Rectal smooth muscle tissue (tissue), 1 donor: Measurements from ENCODE around the gene PIK3R2.
"Not testable (repeated sequence)": the region's sequence is repeated elsewhere in the genome, so short reads cannot be mapped to it uniquely, and the experiment has no call there.

ENCODE experiments used
- H3K27ac ChIP-seq: one replicate; pipeline ENCODE4 v1.7.0; 2013; ENCODE audit warnings: low read depth, low read length, inconsistent platforms
- H3K27me3 ChIP-seq: one replicate; pipeline ENCODE4 v1.7.0; 2013; ENCODE audit warnings: low read length; ENCODE audit not compliant: control insufficient read depth, insufficient read depth
- H3K36me3 ChIP-seq: one replicate; pipeline ENCODE4 v1.7.0; 2013; ENCODE audit warnings: low read length; ENCODE audit not compliant: control insufficient read depth, insufficient read depth
- H3K4me1 ChIP-seq: one replicate; pipeline ENCODE4 v1.7.0; 2013; ENCODE audit warnings: low read length; ENCODE audit not compliant: control insufficient read depth, insufficient read depth
- H3K4me3 ChIP-seq: one replicate; pipeline ENCODE4 v1.7.0; 2013; ENCODE audit warnings: low read length
- H3K9ac ChIP-seq: one replicate; pipeline ENCODE4 v1.7.0; 2013; ENCODE audit warnings: low read length

Gene PIK3R2

DNA sequence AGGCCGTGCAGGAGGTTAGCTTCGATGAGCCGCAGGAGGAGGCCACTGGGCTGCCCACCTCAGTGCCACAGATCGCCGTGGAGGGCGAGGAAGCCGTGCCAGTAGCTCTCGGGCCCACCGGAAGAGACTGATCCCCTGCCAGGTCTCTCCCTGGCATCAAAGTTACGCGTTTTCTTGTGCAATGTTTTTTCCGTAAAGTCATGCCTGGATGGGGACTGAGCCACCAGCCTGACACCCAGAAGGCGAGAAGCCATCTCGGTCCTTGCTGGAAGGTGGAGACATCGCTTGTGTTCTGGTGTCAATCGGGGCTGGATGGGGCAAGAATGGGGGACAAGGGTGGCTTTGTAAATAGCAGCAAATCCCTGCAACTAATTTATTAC lies 3.4 kb upstream of the PIK3R2 start:
- H3K4me3 ChIP-seq, result no peak overlapping the region
- H3K4me1 ChIP-seq, result peaks cover 9% of the 10 kb centered on the region
- H3K27ac ChIP-seq, result no peak overlapping the region
- H3K9ac ChIP-seq, result no peak overlapping the region
- no peaks in the 10 kb centered on the region for H3K27me3 ChIP-seq
- H3K36me3 ChIP-seq, result peaks cover 14% of the 10 kb centered on the region

GRCh38 chr19:18150776-18151624 lies 2.0 kb upstream of the PIK3R2 start:
- Histone ChIP-seq H3K36me3 (peaks cover 7% of the 10 kb centered on the region), H3K27ac (no peak overlapping the region), H3K27me3 (no peaks in the 10 kb centered on the region), H3K4me3 (no peak overlapping the region), H3K9ac (no peak overlapping the region), H3K4me1 (peaks cover 9% of the 10 kb centered on the region)

DNA sequence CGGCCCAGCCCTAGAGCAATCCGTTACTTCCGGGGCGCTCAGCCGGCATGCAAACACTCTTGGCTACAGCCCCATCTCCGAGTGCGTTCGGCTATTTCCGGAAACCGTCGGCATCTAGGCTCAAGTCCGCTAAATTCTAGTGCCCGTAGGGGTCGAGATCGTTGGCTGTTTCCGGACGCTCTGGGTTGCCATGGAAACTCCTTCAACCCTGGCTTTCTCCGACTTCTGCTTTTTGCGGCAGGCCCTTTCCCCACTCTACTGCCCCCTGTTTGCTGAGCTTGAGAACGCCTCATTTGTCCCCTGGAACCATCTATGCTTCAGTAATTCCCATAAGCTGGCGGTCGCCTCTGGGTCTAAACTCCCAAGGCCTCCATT lies 534 bp upstream of the PIK3R2 start:
- Histone ChIP-seq H3K27me3 (no peaks in the 10 kb centered on the region), H3K4me3 (peak overlapping the region; percentile 88), H3K27ac (peak overlapping the region; percentile 96), H3K36me3 (no peaks in the 10 kb centered on the region), H3K9ac (peak overlapping the region; percentile 96), H3K4me1 (peaks cover 18% of the 10 kb centered on the region)

DNA sequence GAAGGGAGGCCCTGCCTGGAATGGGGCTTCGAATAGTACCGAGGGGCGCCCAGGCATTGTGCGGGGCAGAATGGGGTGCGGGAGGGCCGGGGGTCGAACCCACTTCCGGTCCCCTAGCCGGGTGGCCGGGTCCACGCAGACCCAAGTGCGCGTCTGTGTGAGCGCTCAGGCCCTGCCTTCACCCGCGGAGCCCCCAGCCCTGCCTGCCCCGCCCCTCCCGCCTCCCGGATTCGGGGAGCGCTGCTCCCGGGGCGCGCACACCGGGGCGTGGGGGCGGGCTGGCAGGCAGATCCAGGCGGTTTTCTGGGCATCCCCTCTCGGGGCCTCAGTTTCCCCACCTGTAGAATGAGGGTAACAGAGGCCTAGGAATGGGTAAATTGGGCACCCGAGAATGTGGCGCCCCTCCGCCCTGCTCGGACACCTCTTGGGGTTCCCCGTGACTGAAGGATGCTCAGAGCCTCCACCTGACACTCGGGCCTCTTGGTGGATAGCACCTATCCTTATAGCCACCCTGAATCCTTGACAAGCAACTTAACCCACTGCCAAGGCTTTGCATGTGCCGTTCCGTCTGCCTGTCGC lies 682 bp downstream of the PIK3R2 start:
- Histone ChIP-seq H3K9ac (peak overlapping the region; percentile 70), H3K4me3 (peak overlapping the region; percentile 82), H3K4me1 (peaks cover 20% of the 10 kb centered on the region)

GRCh38 chr19:18155095-18156087 lies 2.4 kb downstream of the PIK3R2 start:
- Histone ChIP-seq H3K9ac (no peak overlapping the region), H3K27ac (peak overlapping the region; percentile 1), H3K27me3 (no peaks in the 10 kb centered on the region), H3K4me1 (peaks cover 20% of the 10 kb centered on the region), H3K4me3 (no peak overlapping the region), H3K36me3 (peaks cover 2% of the 10 kb centered on the region)

More for the DNA sequence above, 682 bp downstream of the PIK3R2 start:
- no peaks in the 10 kb centered on the region for H3K27me3 ChIP-seq
- H3K36me3 ChIP-seq, result peaks cover 2% of the 10 kb centered on the region
- peak overlapping the region; percentile 86 for H3K27ac ChIP-seq

- Histone ChIP-seq H3K4me3 (no peak overlapping the region), H3K4me1 (peaks cover 24% of the 10 kb centered on the region)
Observed at GRCh38 chr19:18156268-18156667, 3.3 kb downstream of the PIK3R2 start.

DNA sequence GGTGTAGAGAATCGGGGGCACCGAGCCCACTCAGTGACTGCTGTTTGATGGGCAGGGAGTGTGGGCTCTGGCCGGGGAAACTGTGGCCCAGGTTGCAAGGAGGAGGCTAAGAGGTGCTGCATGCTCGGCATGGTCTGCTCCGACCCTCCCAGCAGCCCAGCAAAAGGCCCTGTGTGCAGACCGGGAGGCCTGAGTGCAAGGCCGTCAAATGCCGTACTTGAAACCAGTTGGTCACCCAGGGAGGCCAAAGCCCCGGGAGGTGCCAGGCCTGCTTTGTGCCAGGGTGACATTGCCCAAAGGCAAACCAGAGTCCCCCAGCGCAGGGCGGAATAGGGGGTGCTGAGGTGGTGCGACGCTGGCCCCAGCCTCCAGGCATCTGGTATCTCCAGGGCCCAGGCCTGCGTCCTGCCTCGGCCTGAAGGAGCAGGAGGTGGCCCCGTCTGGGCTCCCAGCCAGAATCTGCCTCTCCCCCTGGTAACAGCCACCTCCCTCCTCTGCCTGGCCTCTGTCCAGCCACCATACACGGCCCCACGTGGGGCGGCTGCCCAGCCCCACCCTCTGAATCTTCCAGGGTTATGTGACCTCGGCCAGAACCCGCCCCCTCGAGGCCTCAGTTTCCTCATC lies 4.0 kb downstream of the PIK3R2 start:
- H3K27me3 ChIP-seq, result no peaks in the 10 kb centered on the region
- H3K9ac ChIP-seq, result no peak overlapping the region
- no peak overlapping the region for H3K4me3 ChIP-seq
- peaks cover 26% of the 10 kb centered on the region for H3K4me1 ChIP-seq
- H3K36me3 ChIP-seq, result peaks cover 5% of the 10 kb centered on the region
- peak overlapping the region; percentile 65 for H3K27ac ChIP-seq

More at GRCh38 chr19:18156268-18156667, 3.3 kb downstream of the PIK3R2 start:
- peak overlapping the region; percentile 65 for H3K27ac ChIP-seq
- no peak overlapping the region for H3K9ac ChIP-seq
- H3K36me3 ChIP-seq, result peaks cover 2% of the 10 kb centered on the region
- no peaks in the 10 kb centered on the region for H3K27me3 ChIP-seq

- no peak overlapping the region for H3K9ac ChIP-seq
- H3K27me3 ChIP-seq, result no peaks in the 10 kb centered on the region
- H3K36me3 ChIP-seq, result peaks cover 9% of the 10 kb centered on the region
- H3K4me3 ChIP-seq, result no peak overlapping the region
- H3K27ac ChIP-seq, result peak overlapping the region; percentile 65
- peaks cover 26% of the 10 kb centered on the region for H3K4me1 ChIP-seq
Observed at GRCh38 chr19:18157465-18158063, 4.6 kb downstream of the PIK3R2 start.

- Histone ChIP-seq H3K27me3 (no peaks in the 10 kb centered on the region), H3K27ac (no peak overlapping the region), H3K4me3 (no peak overlapping the region), H3K4me1 (peaks cover 26% of the 10 kb centered on the region), H3K36me3 (peaks cover 18% of the 10 kb centered on the region), H3K9ac (no peak overlapping the region)
Observed at GRCh38 chr19:18158467-18158866, 5.5 kb downstream of the PIK3R2 start.

DNA sequence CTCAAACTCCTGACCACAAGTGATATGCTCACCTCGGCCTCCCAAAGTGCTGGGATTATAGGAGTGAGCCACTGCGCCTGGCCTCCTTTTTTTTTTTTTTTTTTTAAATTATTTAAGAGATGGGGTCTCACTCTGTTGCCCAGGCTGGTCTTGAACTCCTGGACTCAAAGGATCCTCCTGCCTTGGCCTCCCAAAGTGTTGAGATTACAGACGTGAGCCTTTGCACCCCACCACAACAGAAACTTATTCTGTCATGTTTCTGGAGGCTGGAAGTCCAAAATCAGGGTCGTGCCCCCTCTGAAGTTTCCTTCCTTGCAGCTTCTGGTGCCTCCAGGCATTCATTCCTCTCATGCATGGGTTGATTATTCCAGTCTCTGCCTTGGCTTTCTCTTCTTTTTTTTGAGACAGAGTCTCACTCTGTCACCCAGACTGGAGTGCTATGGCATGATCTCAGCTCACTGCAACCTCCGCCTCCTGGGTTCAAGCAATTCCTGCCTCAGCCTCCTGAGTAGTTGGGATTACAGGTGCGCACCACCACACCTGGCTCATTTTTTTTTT lies 6.2 kb downstream of the PIK3R2 start:
- not testable (repeated sequence) for H3K27ac ChIP-seq, H3K9ac ChIP-seq, H3K4me3 ChIP-seq, H3K27me3 ChIP-seq
- Histone ChIP-seq H3K4me1 (peaks cover 22% of the 10 kb centered on the region), H3K36me3 (peaks cover 20% of the 10 kb centered on the region)

- H3K9ac ChIP-seq, result no peak overlapping the region
- H3K27ac ChIP-seq, result no peak overlapping the region
- no peaks in the 10 kb centered on the region for H3K27me3 ChIP-seq
- H3K4me3 ChIP-seq, result no peak overlapping the region
- H3K36me3 ChIP-seq, result peaks cover 22% of the 10 kb centered on the region
- H3K4me1 ChIP-seq, result peaks cover 17% of the 10 kb centered on the region
Observed at GRCh38 chr19:18159810-18160209, 6.8 kb downstream of the PIK3R2 start.
